Fibroblast of mammary gland (primary cell): ENCODE results near the gene HIVEP3.
A peak's percentile ranks its signal among the peaks of the same experiment; 100 is the strongest.

Experiments
- DNase-seq: peaks from one replicate; pipeline ENCODE4 v3.0.0-alpha.2; 2010; ENCODE audit warnings: low read depth
- H3K4me3 ChIP-seq: 2 replicates; pipeline ENCODE4 v1.5.1; 2011; ENCODE audit warnings: low read depth, mild to moderate bottlenecking, low read length, moderate library complexity; ENCODE audit not compliant: control insufficient read depth
- TF ChIP-seq, protein P1 (sequence below): conservative IDR thresholded peaks from 2 replicates; pipeline ENCODE4 v1.5.1; 2011; ENCODE audit warnings: low read depth, low read length, inconsistent platforms; ENCODE audit not compliant: control insufficient read depth, insufficient read depth

Gene HIVEP3

DNA sequence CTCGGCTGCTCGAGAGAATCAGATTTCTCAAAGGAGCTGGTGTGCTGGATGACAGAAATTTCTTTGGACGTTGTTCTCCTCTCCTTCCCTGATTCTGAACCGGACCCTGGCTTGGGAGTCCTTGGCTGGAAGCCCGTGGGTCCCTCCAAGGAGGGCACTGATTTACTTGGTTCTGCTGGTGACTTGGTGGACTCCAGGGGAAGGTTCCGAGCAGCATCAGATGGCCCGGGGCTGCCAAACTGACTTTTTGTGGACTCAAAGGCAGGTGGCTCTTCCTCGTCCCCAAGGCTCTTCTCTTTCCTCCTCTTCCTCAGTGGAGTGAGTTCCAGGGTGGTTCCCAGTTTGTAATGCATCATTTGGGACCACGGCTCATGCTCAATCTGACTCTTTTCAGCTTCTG lies 336.4 kb downstream of the HIVEP3 start:
- no peak for DNase-seq
- TF ChIP-seq, protein P1, sequence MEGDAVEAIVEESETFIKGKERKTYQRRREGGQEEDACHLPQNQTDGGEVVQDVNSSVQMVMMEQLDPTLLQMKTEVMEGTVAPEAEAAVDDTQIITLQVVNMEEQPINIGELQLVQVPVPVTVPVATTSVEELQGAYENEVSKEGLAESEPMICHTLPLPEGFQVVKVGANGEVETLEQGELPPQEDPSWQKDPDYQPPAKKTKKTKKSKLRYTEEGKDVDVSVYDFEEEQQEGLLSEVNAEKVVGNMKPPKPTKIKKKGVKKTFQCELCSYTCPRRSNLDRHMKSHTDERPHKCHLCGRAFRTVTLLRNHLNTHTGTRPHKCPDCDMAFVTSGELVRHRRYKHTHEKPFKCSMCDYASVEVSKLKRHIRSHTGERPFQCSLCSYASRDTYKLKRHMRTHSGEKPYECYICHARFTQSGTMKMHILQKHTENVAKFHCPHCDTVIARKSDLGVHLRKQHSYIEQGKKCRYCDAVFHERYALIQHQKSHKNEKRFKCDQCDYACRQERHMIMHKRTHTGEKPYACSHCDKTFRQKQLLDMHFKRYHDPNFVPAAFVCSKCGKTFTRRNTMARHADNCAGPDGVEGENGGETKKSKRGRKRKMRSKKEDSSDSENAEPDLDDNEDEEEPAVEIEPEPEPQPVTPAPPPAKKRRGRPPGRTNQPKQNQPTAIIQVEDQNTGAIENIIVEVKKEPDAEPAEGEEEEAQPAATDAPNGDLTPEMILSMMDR = no peak
- H3K4me3 ChIP-seq = no peak overlapping the region

DNA sequence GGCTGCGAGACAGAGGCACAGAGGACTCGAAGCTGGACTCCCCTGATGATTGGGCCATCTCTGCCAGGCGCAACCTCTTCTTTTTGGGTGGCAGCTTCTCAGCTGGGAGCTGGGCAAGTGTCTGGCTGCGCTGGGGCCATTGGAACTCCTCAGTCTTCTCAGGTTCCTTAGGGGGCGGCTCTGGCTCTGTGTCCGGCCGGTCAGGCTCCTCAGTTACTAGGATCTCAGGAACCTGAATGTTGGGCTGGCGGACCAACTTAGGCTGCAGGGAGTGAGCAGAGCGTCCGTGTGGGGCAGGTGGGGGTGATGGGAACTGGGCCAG lies 336.8 kb downstream of the HIVEP3 start:
- no peak overlapping the region for H3K4me3 ChIP-seq
- TF ChIP-seq, protein P1 = no peak
- DNase-seq = no peak

DNA sequence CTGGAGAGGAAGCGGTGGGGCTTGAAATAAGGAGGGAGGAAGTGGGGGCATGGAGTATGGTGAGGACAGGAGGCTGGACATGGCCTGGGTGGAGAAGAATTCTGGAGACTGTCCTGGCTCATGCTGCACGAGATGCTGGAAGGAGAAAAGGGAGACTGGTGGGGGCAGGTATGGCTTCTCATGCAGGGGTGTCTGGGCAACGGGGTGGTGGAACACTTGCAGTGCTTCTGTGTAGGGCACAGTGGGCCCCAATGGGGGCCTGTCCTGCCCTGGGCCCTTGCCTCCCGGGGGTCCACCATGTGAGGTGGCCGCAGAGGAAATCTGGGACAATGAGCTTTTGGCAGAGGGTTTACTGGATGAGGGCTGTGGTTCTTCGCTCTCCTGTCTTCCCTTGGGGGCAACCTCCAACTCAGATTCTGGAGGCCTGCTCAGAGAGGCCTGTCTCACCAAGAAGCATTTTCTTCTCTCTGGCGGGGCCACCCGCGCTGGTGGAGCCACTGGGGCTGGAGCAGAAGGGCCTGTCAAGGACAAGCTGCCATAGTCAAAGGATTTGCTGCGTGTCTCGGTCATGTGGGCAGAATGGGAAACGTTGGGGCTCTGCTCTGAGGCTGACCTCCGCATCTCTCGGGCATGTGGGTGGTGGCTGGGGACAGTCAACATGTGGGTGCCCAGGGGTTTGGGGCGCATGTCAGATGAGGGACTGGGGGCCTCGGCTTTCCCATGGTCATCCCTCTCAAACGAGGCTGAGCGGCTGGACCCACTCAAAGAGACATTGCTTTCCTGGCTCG lies 337.3 kb downstream of the HIVEP3 start:
- H3K4me3 ChIP-seq = no peak overlapping the region
- TF ChIP-seq, protein P1 = no peak
- no peak for DNase-seq

DNA sequence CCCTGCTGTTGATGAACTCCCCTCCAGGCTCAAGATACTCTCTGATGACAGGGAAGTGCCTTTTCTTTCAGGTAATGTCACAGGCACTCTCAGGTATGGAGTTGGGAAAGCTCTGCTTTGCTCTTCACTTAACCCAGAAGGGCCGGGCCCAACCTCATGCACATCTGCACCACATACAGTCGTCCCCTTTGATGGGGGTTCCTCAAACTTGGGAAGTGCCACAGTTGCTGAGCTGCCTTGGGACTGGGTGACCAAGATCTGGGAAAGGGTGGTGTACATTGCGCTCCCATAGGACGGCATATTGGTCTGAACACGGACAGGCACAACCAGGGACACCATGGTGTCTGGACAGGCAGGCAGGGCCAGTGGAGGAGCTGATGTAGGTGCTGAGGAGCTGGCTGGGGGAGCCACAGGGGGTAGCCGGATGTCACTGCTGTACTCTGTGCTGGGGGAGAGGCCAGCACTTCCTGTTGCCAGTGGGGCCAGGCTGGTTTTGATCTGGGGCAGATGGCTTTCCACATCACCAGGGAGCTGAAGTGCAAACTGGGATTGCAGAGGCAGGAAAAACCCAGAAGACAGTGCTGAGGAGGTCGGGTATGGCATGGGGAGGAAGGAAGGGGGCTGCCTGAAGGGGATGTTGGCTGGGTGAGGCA lies 338.1 kb downstream of the HIVEP3 start:
- DNase-seq = no peak
- TF ChIP-seq, protein P1 = no peak
- no peak overlapping the region for H3K4me3 ChIP-seq

DNA sequence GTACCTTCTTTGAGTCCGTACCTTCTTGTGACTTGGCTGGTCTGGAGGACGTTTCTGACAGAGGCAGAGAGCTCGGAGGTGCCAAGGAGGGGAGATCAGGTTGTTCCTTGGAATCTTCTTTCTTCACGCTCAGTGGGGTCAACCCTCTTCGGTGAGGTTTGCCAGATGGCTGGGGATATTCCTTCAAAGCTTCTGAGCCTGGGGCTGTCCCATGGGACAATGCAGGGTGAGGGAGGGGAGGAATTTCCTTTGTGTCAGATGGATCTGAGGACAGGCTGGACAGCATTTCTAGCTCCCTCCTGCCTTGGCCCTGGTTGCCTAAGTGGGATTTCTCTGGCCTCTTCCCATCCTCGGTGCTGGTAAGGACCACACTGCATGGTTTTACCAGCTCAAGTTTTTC lies 338.7 kb downstream of the HIVEP3 start:
- DNase-seq = no peak
- H3K4me3 ChIP-seq = no peak overlapping the region
- TF ChIP-seq, protein P1 = no peak

DNA sequence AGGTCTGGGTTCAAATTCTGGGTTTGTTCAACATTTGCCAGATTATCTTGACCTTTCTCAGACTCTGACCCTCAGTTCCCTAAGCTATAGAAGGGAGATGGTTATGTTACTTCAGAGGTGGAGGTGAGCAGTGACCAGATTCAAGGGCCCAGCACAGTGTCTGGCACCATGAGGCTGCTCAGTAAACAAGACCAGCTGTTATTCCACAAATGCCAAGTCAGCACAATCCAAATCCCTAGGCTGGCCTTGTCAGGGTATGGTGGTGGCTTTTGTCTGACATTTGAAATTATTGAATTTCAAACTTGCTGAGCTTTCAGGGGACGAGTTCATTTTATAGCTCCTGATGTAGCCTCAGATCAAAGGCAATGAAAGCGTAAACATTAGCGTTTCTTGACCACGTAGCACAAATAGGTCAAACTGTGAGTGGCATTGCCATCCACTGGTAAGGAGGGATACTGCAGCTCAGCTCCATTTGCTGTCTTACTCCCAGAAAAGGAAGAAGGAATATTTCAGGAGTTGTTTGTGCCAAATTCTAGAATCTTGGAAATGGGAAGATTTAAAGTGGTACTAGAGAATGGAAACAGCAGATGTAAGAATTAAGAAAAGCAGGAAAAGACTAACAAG lies 339.9 kb downstream of the HIVEP3 start:
- TF ChIP-seq, protein P1 = peak; percentile 54

More for the DNA sequence above, 339.9 kb downstream of the HIVEP3 start:
- DNase-seq = peak; percentile 33
- no peak overlapping the region for H3K4me3 ChIP-seq
